ENCODE results near the gene GSE1. TPM values are rescaled to one million over a fixed set of nuclear protein-coding genes. Genes with fewer than 3 reads are reported as not detected.

GSE1 gene
- total RNA-seq, 1 experiment from 2014 or later = 90.2 TPM

- no peaks in the 10 kb centered on the region for H3K9me3 ChIP-seq (ENCODE audit: control insufficient read depth in 1 of 2, insufficient read depth in 1 of 2, low read depth in 1 of 2, low read length in 2 of 2)
- CTCF ChIA-PET = no interaction called here
- POLR2A ChIA-PET = no interaction called here
- H2AFZ ChIP-seq (ENCODE audit: low read depth, low read length, poor library complexity, severe bottlenecking) = no peak overlapping the region
- no peaks in the 10 kb centered on the region for H3K79me2 ChIP-seq (ENCODE audit: insufficient read depth, low read length)
- intact Hi-C loops (cut with micrococcal nuclease) = no loop called here
- DNase-seq (ENCODE audit: low read depth, low spot score) (no peak), ATAC-seq (no peak)
- H3K27ac ChIP-seq (ENCODE audit: low read depth, low read length) = no peak overlapping the region
- H3K4me1 ChIP-seq (ENCODE audit: control insufficient read depth in 1 of 2, insufficient read depth in 2 of 2, low read length in 2 of 2) = peaks cover 0 to 12% of the 10 kb centered on the region in 2 experiments; a peak in 1 of 4 replicates
- H4K20me1 ChIP-seq (ENCODE audit: insufficient read depth) = no peaks in the 10 kb centered on the region
- no TSS peak for BruUV-seq (replicated peaks)
- RAD21 ChIA-PET (ENCODE audit: low non-redundant PET in 1 of 2, low total read pairs in 2 of 2, uncharacterized antibody in 2 of 2, unreplicated experiment in 2 of 2) = no interaction called here
- no peak for TF ChIP-seq ZNF274 (IDR thresholded peaks at IDR 0.05; ENCODE audit: low read depth, low read length)
- TF ChIP-seq EGR1 (IDR thresholded peaks at IDR 0.05; ENCODE audit: low read depth) = no peak
- no peak for TF ChIP-seq SIN3A (IDR thresholded peaks at IDR 0.05; ENCODE audit: low read depth)
- TF ChIP-seq EZH2phosphoT487 (IDR thresholded peaks at IDR 0.05; ENCODE audit: borderline replicate concordance) = no peak
- TF ChIP-seq CTCF (IDR thresholded peaks at IDR 0.05 in 2 of 3, conservative IDR thresholded peaks at IDR 0.05 in 1 of 3; ENCODE audit: borderline replicate concordance in 1 of 3, insufficient read depth in 1 of 3, low read depth in 2 of 3, low read length in 2 of 3) = no peak
- H3K4me2 ChIP-seq (ENCODE audit: low read length) = no peak overlapping the region
- H3K27me3 ChIP-seq (ENCODE audit: insufficient read depth, low read length) = peaks cover 12% of the 10 kb centered on the region; the same call in 1 of the 2 replicates
- H3K9ac ChIP-seq (ENCODE audit: low read length) = no peak overlapping the region
- no peak overlapping the region for H3K4me3 ChIP-seq (replicated peaks in 1 of 2; ENCODE audit: low read depth in 1 of 2, low read length in 2 of 2)
- H3K9me2 ChIP-seq (ENCODE audit: insufficient read depth) = no peaks in the 10 kb centered on the region
- H3K36me3 ChIP-seq (ENCODE audit: control insufficient read depth in 1 of 2, insufficient read depth in 2 of 2, low read length in 2 of 2) = no peaks in the 10 kb centered on the region
Observed at GRCh38 chr16:85696781-85697180, 83.7 kb downstream of the GSE1 start.

- H3K27me3 ChIP-seq (ENCODE audit: insufficient read depth, low read length) = peaks cover 12% of the 10 kb centered on the region; the same call in 1 of the 2 replicates
- TF ChIP-seq CBX3 (IDR thresholded peaks at IDR 0.05; ENCODE audit: low read depth) = no peak
- no peak for TF ChIP-seq FOSL1 (IDR thresholded peaks at IDR 0.05; ENCODE audit: low read depth)
- TF ChIP-seq SRF (IDR thresholded peaks at IDR 0.05; ENCODE audit: low read depth) = no peak
- no peak for TF ChIP-seq EZH2phosphoT487 (IDR thresholded peaks at IDR 0.05; ENCODE audit: borderline replicate concordance)
- no peak for TF ChIP-seq JUND (IDR thresholded peaks at IDR 0.05)
- no peak for TF ChIP-seq YY1 (IDR thresholded peaks at IDR 0.05; ENCODE audit: extremely low read depth, insufficient replicate concordance, low read depth, low read length)
- no peak for TF ChIP-seq CEBPB (IDR thresholded peaks at IDR 0.05; ENCODE audit: low read depth)
- no peak for TF ChIP-seq EZH2 (IDR thresholded peaks at IDR 0.05)
- TF ChIP-seq SP1 (IDR thresholded peaks at IDR 0.05; ENCODE audit: low read depth) = no peak
- no peak for TF ChIP-seq CTCF (IDR thresholded peaks at IDR 0.05 in 2 of 3, conservative IDR thresholded peaks at IDR 0.05 in 1 of 3; ENCODE audit: borderline replicate concordance in 1 of 3, insufficient read depth in 1 of 3, low read depth in 2 of 3, low read length in 2 of 3)
- no peak for TF ChIP-seq RAD21 (IDR thresholded peaks at IDR 0.05; ENCODE audit: low read depth)
- TF ChIP-seq ZNF274 (IDR thresholded peaks at IDR 0.05; ENCODE audit: low read depth, low read length) = no peak
- TF ChIP-seq ZBTB33 (IDR thresholded peaks at IDR 0.05; ENCODE audit: extremely low read depth, insufficient replicate concordance, low read length) = no peak
Observed at GRCh38 chr16:85697431-85697830, 84.3 kb downstream of the GSE1 start.

More at GRCh38 chr16:85697431-85697830, 84.3 kb downstream of the GSE1 start:
- ChIA-PET RAD21 (ENCODE audit: low non-redundant PET in 1 of 2, low total read pairs in 2 of 2, uncharacterized antibody in 2 of 2, unreplicated experiment in 2 of 2) (no interaction called here), CTCF (no interaction called here), POLR2A (no interaction called here)
- Histone ChIP-seq H3K9ac (ENCODE audit: low read length) (no peak overlapping the region), H4K20me1 (ENCODE audit: insufficient read depth) (no peaks in the 10 kb centered on the region), H3K79me2 (ENCODE audit: insufficient read depth, low read length) (no peaks in the 10 kb centered on the region), H3K36me3 (ENCODE audit: control insufficient read depth in 1 of 2, insufficient read depth in 2 of 2, low read length in 2 of 2) (no peaks in the 10 kb centered on the region), H3K4me2 (ENCODE audit: low read length) (no peak overlapping the region), H3K4me1 (ENCODE audit: control insufficient read depth in 1 of 2, insufficient read depth in 2 of 2, low read length in 2 of 2) (peaks cover 0 to 12% of the 10 kb centered on the region in 2 experiments; a peak in 1 of 4 replicates), H3K9me3 (ENCODE audit: control insufficient read depth in 1 of 2, insufficient read depth in 1 of 2, low read depth in 1 of 2, low read length in 2 of 2) (no peaks in the 10 kb centered on the region), H3K9me2 (ENCODE audit: insufficient read depth) (no peaks in the 10 kb centered on the region), H3K27ac (ENCODE audit: low read depth, low read length) (no peak overlapping the region), H2AFZ (ENCODE audit: low read depth, low read length, poor library complexity, severe bottlenecking) (no peak overlapping the region), H3K4me3 (replicated peaks in 1 of 2; ENCODE audit: low read depth in 1 of 2, low read length in 2 of 2) (no peak overlapping the region)
- no peak for DNase-seq (ENCODE audit: low read depth, low spot score)
- no peak for ATAC-seq
- BruUV-seq (replicated peaks) = no TSS peak
- intact Hi-C loops (cut with micrococcal nuclease) = no loop called here
